ENCODE data around the gene EPHA1. TPM values are rescaled to one million over a fixed set of nuclear protein-coding genes. Genes with fewer than 3 reads are reported as not detected.
A peak's percentile ranks its signal among the peaks of the same experiment; 100 is the strongest.

EPHA1 gene
- total and polyA plus RNA-seq, 2 of the 4 experiments (the other 2 are of a cell fraction), result 0.10 TPM; not detected in 1

GRCh38 chr7:143384661-143385631 is 23.7 kb downstream of the EPHA1 start:
- CTCF ChIA-PET, result no interaction called here
- dilution Hi-C loops (cut with HindIII; ENCODE audit: low sequenced_read_pairs, unreplicated experiment) (no loop called here), intact Hi-C loops (cut with micrococcal nuclease) (loop anchor here (5.0 kb wide), 2 partner anchors 143 to 823 kb away; no protein-coding TSS in a partner anchor), in situ Hi-C loops (cut with MboI; ENCODE audit: low sequenced_read_pairs) (no loop called here)
- peaks cover 73% of the 10 kb centered on the region for H3K36me3 ChIP-seq (ENCODE audit: control insufficient read depth, insufficient read depth, low read length)
- H3K4me3 ChIP-seq (ENCODE audit: insufficient read depth, low read depth, low read length), result peak overlapping the region; percentile 68
- H3K4ac ChIP-seq (ENCODE audit: low read depth, low read length), result peak overlapping the region; percentile 28; the same call in 1 of the 2 replicates
- DNase-seq, result no peak
- peak overlapping the region; percentile 97 for H3K9ac ChIP-seq (ENCODE audit: low read depth, low read length)
- H2AFZ ChIP-seq (replicated peaks; ENCODE audit: low read length, poor library complexity), result no peak overlapping the region
- 79 to 100% methylated on average over 1 to 9 of the region's 14 CpGs for WGBS, 2 experiments (ENCODE audit: extremely low coverage in 2 of 2, insufficient read length in 1 of 2)
- no peak overlapping the region for H2BK120ac ChIP-seq (ENCODE audit: low read depth, low read length)
- no peak overlapping the region for H3K56ac ChIP-seq (ENCODE audit: extremely low read depth, insufficient read depth, low read length)
- BruUV-seq (replicated peaks), result no TSS peak
- H2AK5ac ChIP-seq (ENCODE audit: low read depth, low read length), result peak overlapping the region; percentile 21; the same call in 1 of the 2 replicates
- H3K79me1 ChIP-seq (ENCODE audit: low read depth in 1 of 2, low read length in 2 of 2), result peaks cover 17 to 64% of the 10 kb centered on the region in 2 experiments; a peak in 3 of 4 replicates
- peak overlapping the region; percentile 97 for H3K23ac ChIP-seq (ENCODE audit: low read depth, low read length)
- POLR2A ChIA-PET (ENCODE audit: unreplicated experiment), result interaction anchor here (1.2 kb wide), 2 partner anchors 9 to 12 kb away, joined by 4 to 5 read pairs; no protein-coding TSS in a partner anchor
- peak overlapping the region; percentile 93 for H3K4me2 ChIP-seq (ENCODE audit: low read depth, low read length)
- H2BK20ac ChIP-seq (ENCODE audit: low read depth, low read length), result no peak overlapping the region; the same call in 1 of the 2 replicates
- peak overlapping the region in 1 of 2 experiments; percentile 33; a peak in 2 of 4 replicates for H4K8ac ChIP-seq (ENCODE audit: low read depth in 2 of 2, low read length in 2 of 2)
- peaks cover 43% of the 10 kb centered on the region for H3K4me1 ChIP-seq (ENCODE audit: control insufficient read depth, insufficient read depth, low read length)
- H3K27me3 ChIP-seq (ENCODE audit: control insufficient read depth, insufficient read depth, low read length), result no peaks in the 10 kb centered on the region
- H3K9me1 ChIP-seq (ENCODE audit: insufficient read depth, low read length), result peaks cover 33% of the 10 kb centered on the region
- no peak for ATAC-seq (ENCODE audit: low read depth)
- H4K20me1 ChIP-seq (ENCODE audit: insufficient read depth, low read length), result peaks cover 82% of the 10 kb centered on the region
- no peak overlapping the region for H4K91ac ChIP-seq (ENCODE audit: insufficient read depth, low read depth, low read length)
- H2AK9ac ChIP-seq (replicated peaks; ENCODE audit: low read depth, low read length, poor library complexity), result peak overlapping the region; percentile 66
- H3K27ac ChIP-seq (ENCODE audit: insufficient read depth, low read length), result peak overlapping the region; percentile 52
- peak overlapping the region; percentile 67 for H2BK5ac ChIP-seq (ENCODE audit: low read depth, low read length, poor library complexity, severe bottlenecking)
- no peak overlapping the region; the same call in 1 of the 2 replicates for H3K18ac ChIP-seq (ENCODE audit: low read depth, low read length)
- H2BK15ac ChIP-seq (ENCODE audit: low read depth, low read length), result no peak overlapping the region
- H4K5ac ChIP-seq (ENCODE audit: low read depth, low read length), result no peak overlapping the region
- no peak for TF ChIP-seq NFE2L2 (IDR thresholded peaks at IDR 0.05; ENCODE audit: low read depth, low read length)
- no peak for TF ChIP-seq BHLHE40 (IDR thresholded peaks at IDR 0.05; ENCODE audit: low read depth, low read length)
- TF ChIP-seq MXI1 (IDR thresholded peaks at IDR 0.05; ENCODE audit: borderline replicate concordance, low read depth, low read length), result no peak
- TF ChIP-seq RFX5 (IDR thresholded peaks at IDR 0.05; ENCODE audit: low read depth, low read length), result no peak
- no peak for TF ChIP-seq USF2 (IDR thresholded peaks at IDR 0.05; ENCODE audit: low read depth, low read length)
- no peak for TF ChIP-seq RCOR1 (IDR thresholded peaks at IDR 0.05; ENCODE audit: insufficient replicate concordance, low read length)
- no peak for TF ChIP-seq POLR2A (IDR thresholded peaks at IDR 0.05; ENCODE audit: low read depth, low read length)
- peak; percentile 30; the same call in 1 of the 2 replicates for TF ChIP-seq CEBPB (IDR thresholded peaks at IDR 0.05; ENCODE audit: low read depth, low read length)
- H3K9me3 ChIP-seq (ENCODE audit: control insufficient read depth, insufficient read depth, low read length), result no peaks in the 10 kb centered on the region
- H3K14ac ChIP-seq (replicated peaks; ENCODE audit: low read depth, low read length), result peak overlapping the region; percentile 80

Measured in IMR-90 (cell line).